ENCODE measurements around the gene BCR. TPM values are rescaled to one million over a fixed set of nuclear protein-coding genes. Genes with fewer than 3 reads are reported as not detected.

The BCR gene
- total RNA-seq, 2 experiments from 2014 or later: 60.0 to 64.8 TPM

- Histone ChIP-seq H3K27ac (ENCODE audit: low read depth in 1 of 2, low read length in 2 of 2) (peak overlapping the region in 1 of 2 donors; percentile 14), H3K36me3 (ENCODE audit: insufficient read depth, low read length) (peaks cover 4% of the 10 kb centered on the region), H3K9me3 (ENCODE audit: control insufficient read depth in 1 of 2, insufficient read depth in 1 of 2, low read length in 2 of 2) (no peaks in the 10 kb centered on the region), H3K4me1 (ENCODE audit: insufficient read depth, low read length) (peaks cover 61% of the 10 kb centered on the region), H3K4me3 (ENCODE audit: low read length) (no peak overlapping the region), H3K27me3 (ENCODE audit: control insufficient read depth in 1 of 2, insufficient read depth in 2 of 2, low read length in 2 of 2) (no peaks in the 10 kb centered on the region)
- Mint-ChIP-seq H3K36me3 (ENCODE audit: low read depth) (no peaks in the 10 kb centered on the region), H3K9me3 (no peaks in the 10 kb centered on the region), H3K27me3 (no peaks in the 10 kb centered on the region), H3K4me3 (no peak overlapping the region), H3K4me1 (ENCODE audit: low read depth) (peaks cover 83% of the 10 kb centered on the region), H3K27ac (peak overlapping the region; percentile 83)
- ATAC-seq (ENCODE audit: poor library complexity): no peak
- POLR2A ChIA-PET: no interaction called here
- intact Hi-C loops (cut with DNase I, micrococcal nuclease): no loop called here
- no peak for TF ChIP-seq CTCF (IDR thresholded peaks at IDR 0.05)
- CTCF ChIA-PET: interaction anchor here (1.4 kb wide), 1 partner anchor 31 kb away, joined by 4 read pairs; no protein-coding TSS in a partner anchor
- no peak for DNase-seq
Observed at GRCh38 chr22:23214398-23214797, 34.1 kb downstream of the BCR start.

DNA sequence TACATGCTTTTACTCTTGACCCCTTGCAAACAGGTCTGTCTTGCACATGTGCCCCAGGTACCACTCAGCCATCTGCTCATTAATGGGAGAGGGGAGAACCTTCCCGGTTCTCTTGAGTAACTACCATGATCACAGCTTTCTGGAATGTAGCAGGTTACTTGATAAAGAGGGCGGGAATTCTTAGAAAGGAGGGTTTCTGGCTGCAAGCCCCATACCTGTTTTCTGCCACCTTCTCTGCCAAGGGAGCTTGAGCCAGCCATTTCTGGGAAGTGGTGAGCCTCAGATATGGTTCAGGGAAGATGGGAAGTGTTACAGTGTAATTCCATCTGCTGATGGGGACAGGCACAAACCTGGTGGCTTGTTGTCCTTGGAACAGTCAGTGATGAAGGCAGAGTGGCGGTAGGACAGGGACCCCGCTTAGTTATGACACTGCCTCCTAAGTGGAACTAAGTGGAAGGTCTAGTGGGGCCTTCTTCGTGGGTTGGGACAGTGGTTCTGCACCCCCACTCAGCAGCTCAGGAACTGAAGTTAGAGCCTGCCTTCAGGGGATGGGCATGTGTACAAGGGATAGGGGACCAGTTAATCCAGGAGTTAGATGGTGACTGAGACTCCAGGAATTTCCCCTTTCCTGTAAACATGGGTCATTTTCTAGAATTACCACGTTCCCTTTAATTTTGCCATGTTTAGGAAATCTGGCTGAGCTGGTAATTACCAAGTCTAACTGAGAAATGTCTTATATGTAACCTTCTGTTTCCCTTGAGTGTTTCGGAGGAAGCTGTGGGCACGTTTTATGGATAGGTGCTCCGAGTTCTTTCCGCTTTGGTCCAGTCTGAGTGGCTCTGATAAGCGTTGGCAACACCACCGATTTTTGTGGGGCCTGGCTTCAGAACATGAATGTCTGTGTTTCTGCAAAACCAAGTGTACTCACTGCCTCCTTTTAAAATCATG lies 35.3 kb downstream of the BCR start:
- ChIA-PET CTCF (interaction anchor here (1.2 to 1.7 kb wide), 2 partner anchors 45 to 66 kb away, joined by 3 to 6 read pairs; no protein-coding TSS in a partner anchor), POLR2A (interaction anchor here (1.6 to 2.7 kb wide), 4 partner anchors 11 to 34 kb away, joined by 4 to 15 read pairs (median 7); no protein-coding TSS in a partner anchor)
- H3K4me3 ChIP-seq (ENCODE audit: low read length): peak overlapping the region; percentile 30
- TF ChIP-seq CTCF (IDR thresholded peaks at IDR 0.05): no peak
- Mint-ChIP-seq H3K27me3 (no peaks in the 10 kb centered on the region), H3K9me3 (no peaks in the 10 kb centered on the region), H3K4me3 (peak overlapping the region; percentile 84), H3K27ac (peak overlapping the region; percentile 83), H3K36me3 (ENCODE audit: low read depth) (no peaks in the 10 kb centered on the region), H3K4me1 (ENCODE audit: low read depth) (peaks cover 92% of the 10 kb centered on the region)
- no peaks in the 10 kb centered on the region for H3K9me3 ChIP-seq (ENCODE audit: control insufficient read depth in 1 of 2, insufficient read depth in 1 of 2, low read length in 2 of 2)
- ATAC-seq (ENCODE audit: poor library complexity): no peak
- H3K27ac ChIP-seq (ENCODE audit: low read depth in 1 of 2, low read length in 2 of 2): peak overlapping the region; percentile 47 to 61
- intact Hi-C loops (cut with DNase I, micrococcal nuclease): loop anchor here (5.0 kb wide), 1 partner anchor 33 kb away; the partner anchor contains the start of gene BCR (in 2 of the 2)
- peaks cover 73% of the 10 kb centered on the region for H3K4me1 ChIP-seq (ENCODE audit: insufficient read depth, low read length)
- no peak for DNase-seq
- H3K27me3 ChIP-seq (ENCODE audit: control insufficient read depth in 1 of 2, insufficient read depth in 2 of 2, low read length in 2 of 2): no peaks in the 10 kb centered on the region
- H3K36me3 ChIP-seq (ENCODE audit: insufficient read depth, low read length): peaks cover 4% of the 10 kb centered on the region

DNA sequence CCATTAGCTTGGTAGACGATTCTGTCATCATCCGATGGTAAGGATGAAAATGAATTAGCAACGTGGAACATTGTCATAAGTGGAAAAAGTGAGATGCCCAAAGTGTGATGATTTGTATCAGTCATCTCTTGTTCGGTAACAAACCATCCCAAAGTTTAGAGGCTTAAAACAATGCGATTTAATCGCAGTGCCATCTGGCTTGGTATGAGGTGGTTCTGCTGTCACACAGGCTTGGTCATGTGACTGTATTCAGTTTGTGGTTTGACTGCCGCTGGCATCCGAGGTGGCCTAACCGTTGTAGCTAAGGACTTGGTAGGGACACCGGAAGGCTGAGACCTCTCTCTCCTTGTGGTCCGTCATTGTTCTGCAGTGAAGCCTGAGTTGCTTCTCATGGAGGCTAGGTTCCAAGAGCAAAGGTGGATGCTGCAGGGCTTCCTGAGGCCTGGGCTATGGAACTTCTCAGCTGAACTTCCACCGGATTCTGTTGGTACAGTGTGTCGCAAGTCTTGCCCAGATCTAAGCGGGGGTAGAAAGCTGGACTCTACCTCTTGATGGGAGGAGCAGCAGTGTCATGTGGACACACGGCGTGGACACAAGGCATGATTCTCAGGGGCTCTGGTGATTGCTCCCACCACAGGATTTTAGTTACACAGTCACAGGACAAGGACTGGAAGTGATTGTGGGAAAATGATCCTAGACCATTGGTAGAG lies 36.3 kb downstream of the BCR start:
- Histone ChIP-seq H3K9me3 (ENCODE audit: control insufficient read depth in 1 of 2, insufficient read depth in 1 of 2, low read length in 2 of 2) (no peaks in the 10 kb centered on the region), H3K36me3 (ENCODE audit: insufficient read depth, low read length) (peaks cover 4% of the 10 kb centered on the region), H3K27me3 (ENCODE audit: control insufficient read depth in 1 of 2, insufficient read depth in 2 of 2, low read length in 2 of 2) (no peaks in the 10 kb centered on the region), H3K4me1 (ENCODE audit: insufficient read depth, low read length) (peaks cover 83% of the 10 kb centered on the region), H3K27ac (ENCODE audit: low read depth in 1 of 2, low read length in 2 of 2) (peak overlapping the region; percentile 47 to 61), H3K4me3 (ENCODE audit: low read length) (peak overlapping the region; percentile 30)
- no peaks in the 10 kb centered on the region for H3K9me3 Mint-ChIP-seq
- H3K4me3 Mint-ChIP-seq: peak overlapping the region; percentile 84
- H3K36me3 Mint-ChIP-seq (ENCODE audit: low read depth): no peaks in the 10 kb centered on the region
- ChIA-PET CTCF (interaction anchor here (1.2 to 1.7 kb wide), 2 partner anchors 44 to 65 kb away, joined by 3 to 6 read pairs; no protein-coding TSS in a partner anchor), POLR2A (interaction anchor here (1.6 to 2.7 kb wide), 4 partner anchors 10 to 35 kb away, joined by 4 to 15 read pairs (median 7); no protein-coding TSS in a partner anchor)
- intact Hi-C loops (cut with DNase I, micrococcal nuclease): loop anchor here (5.0 kb wide), 1 partner anchor 34 kb away; the partner anchor contains the start of gene BCR (in 2 of the 2)
- H3K27ac Mint-ChIP-seq: peak overlapping the region; percentile 83
- ATAC-seq (ENCODE audit: poor library complexity): peak; percentile 62
- no peak for TF ChIP-seq CTCF (IDR thresholded peaks at IDR 0.05)
- peaks cover 97% of the 10 kb centered on the region for H3K4me1 Mint-ChIP-seq (ENCODE audit: low read depth)
- DNase-seq: peak in 13 of 14 experiments; percentile 22 to 72 (median 36)
- H3K27me3 Mint-ChIP-seq: no peaks in the 10 kb centered on the region
